ENCODE data around the gene HAPLN3.
"Not testable (repeated sequence)": the region's sequence is repeated elsewhere in the genome, so short reads cannot be mapped to it uniquely, and the experiment has no call there.

DNA sequence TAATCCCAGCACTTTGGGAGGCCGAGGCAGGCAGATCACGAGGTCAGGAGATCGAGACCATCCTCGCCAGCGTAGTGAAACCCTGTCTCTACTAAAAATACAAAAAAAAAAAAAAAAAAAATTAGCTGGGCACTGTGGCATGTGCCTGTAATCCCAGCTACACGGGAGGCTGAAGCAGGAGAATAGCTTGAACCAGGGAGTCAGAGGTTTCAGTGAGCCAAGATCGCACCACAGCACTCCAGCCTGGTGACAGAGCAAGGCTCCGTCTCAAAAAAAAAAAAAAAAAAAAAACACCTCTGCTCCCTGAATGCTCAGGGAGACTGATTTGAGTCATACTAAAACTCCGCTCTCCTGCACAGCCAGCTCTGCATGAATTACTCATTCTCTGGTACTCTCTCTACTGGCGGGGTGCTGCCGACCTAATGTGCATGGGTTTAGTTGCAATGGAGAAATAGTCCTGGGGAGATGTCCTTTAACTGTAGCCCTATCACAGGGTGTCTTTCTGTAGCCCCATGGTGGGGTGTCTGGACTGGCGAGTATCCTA, 25.6 kb upstream of the HAPLN3 start:
- TF ChIP-seq, protein P1, sequence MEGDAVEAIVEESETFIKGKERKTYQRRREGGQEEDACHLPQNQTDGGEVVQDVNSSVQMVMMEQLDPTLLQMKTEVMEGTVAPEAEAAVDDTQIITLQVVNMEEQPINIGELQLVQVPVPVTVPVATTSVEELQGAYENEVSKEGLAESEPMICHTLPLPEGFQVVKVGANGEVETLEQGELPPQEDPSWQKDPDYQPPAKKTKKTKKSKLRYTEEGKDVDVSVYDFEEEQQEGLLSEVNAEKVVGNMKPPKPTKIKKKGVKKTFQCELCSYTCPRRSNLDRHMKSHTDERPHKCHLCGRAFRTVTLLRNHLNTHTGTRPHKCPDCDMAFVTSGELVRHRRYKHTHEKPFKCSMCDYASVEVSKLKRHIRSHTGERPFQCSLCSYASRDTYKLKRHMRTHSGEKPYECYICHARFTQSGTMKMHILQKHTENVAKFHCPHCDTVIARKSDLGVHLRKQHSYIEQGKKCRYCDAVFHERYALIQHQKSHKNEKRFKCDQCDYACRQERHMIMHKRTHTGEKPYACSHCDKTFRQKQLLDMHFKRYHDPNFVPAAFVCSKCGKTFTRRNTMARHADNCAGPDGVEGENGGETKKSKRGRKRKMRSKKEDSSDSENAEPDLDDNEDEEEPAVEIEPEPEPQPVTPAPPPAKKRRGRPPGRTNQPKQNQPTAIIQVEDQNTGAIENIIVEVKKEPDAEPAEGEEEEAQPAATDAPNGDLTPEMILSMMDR (IDR thresholded peaks at IDR 0.05; ENCODE audit: extremely low read depth in 1 of 2, insufficient read depth in 1 of 2, low read depth in 1 of 2, low read length in 2 of 2), result not testable (repeated sequence)
- TF ChIP-seq EZH2 (IDR thresholded peaks at IDR 0.05; ENCODE audit: borderline replicate concordance, low read depth, low read length, severe bottlenecking); POLR2A (IDR thresholded peaks at IDR 0.05; ENCODE audit: low read depth, low read length); GATA2 (IDR thresholded peaks at IDR 0.05; ENCODE audit: insufficient read depth, insufficient read length, low read depth, low read length); MYC (IDR thresholded peaks at IDR 0.05; ENCODE audit: low read depth, low read length): not testable (repeated sequence)
